ENCODE results near the gene DOCK8.

The DOCK8 gene

GRCh38 chr9:316382-316965, 101.8 kb downstream of the DOCK8 start:
- DNase-seq: peak; percentile 35

GRCh38 chr9:318646-319045, 104.0 kb downstream of the DOCK8 start:
- DNase-seq: no peak

GRCh38 chr9:324971-325370, 110.3 kb downstream of the DOCK8 start:
- DNase-seq: no peak

- DNase-seq: no peak
Observed at GRCh38 chr9:326667-327066, 112.0 kb downstream of the DOCK8 start.

GRCh38 chr9:328453-328852, 113.8 kb downstream of the DOCK8 start:
- no peak for DNase-seq

GRCh38 chr9:331197-331596, 116.5 kb downstream of the DOCK8 start:
- DNase-seq: no peak

GRCh38 chr9:335373-335772, 120.7 kb downstream of the DOCK8 start:
- DNase-seq: no peak

GRCh38 chr9:336039-336438, 121.4 kb downstream of the DOCK8 start:
- no peak for DNase-seq

GRCh38 chr9:338602-339001, 123.9 kb downstream of the DOCK8 start:
- no peak for DNase-seq

- DNase-seq: no peak
Observed at GRCh38 chr9:341634-342421, 127.2 kb downstream of the DOCK8 start.

- DNase-seq: no peak
Observed at GRCh38 chr9:343773-344172, 129.1 kb downstream of the DOCK8 start.

GRCh38 chr9:346111-346571, 131.5 kb downstream of the DOCK8 start:
- no peak for DNase-seq

GRCh38 chr9:347667-348292, 133.1 kb downstream of the DOCK8 start:
- peak; percentile 50 for DNase-seq

GRCh38 chr9:350384-350783, 135.7 kb downstream of the DOCK8 start:
- peak; percentile 53 for DNase-seq

- DNase-seq: no peak
Observed at GRCh38 chr9:351916-352315, 137.3 kb downstream of the DOCK8 start.

GRCh38 chr9:353077-353476, 138.4 kb downstream of the DOCK8 start:
- DNase-seq: no peak

GRCh38 chr9:354453-354852, 139.8 kb downstream of the DOCK8 start:
- no peak for DNase-seq

- peak; percentile 48 for DNase-seq
Observed at GRCh38 chr9:357560-357959, 142.9 kb downstream of the DOCK8 start.

- DNase-seq: no peak
Observed at GRCh38 chr9:362561-363273, 148.1 kb downstream of the DOCK8 start.

GRCh38 chr9:363274-363612, 148.6 kb downstream of the DOCK8 start:
- DNase-seq: no peak

- no peak for DNase-seq
Observed at GRCh38 chr9:365436-365835, 150.8 kb downstream of the DOCK8 start.

GRCh38 chr9:366620-367019, 152.0 kb downstream of the DOCK8 start:
- no peak for DNase-seq

- no peak for DNase-seq
Observed at GRCh38 chr9:370086-370485, 155.4 kb downstream of the DOCK8 start.

GRCh38 chr9:371349-371748, 156.7 kb downstream of the DOCK8 start:
- DNase-seq: no peak

Measured in hematopoietic multipotent progenitor cell treated with erythropoietin and hydrocortisone succinate and interleukin-3 and kit ligand, for 4 days (in vitro differentiated cells).